K562 (cell line): ENCODE data around the gene NAA38. TPM values are rescaled to one million over a fixed set of nuclear protein-coding genes. Genes with fewer than 3 reads are reported as not detected.

ENCODE experiments used
- ATAC-seq: fragments of 200-7000 bp; cut with Tn5 transposase; 3 replicates; pipeline ENCODE4 v1.9.1; 2020; ENCODE audit warnings: moderate library complexity
- BruUV-seq: library from RNA; stranded (reverse); fragments of 400-500 nt; replicated peaks from 2 replicates; lab custom pipeline; 2021; lab: Mats Ljungman, UMichigan
- CTCF ChIA-PET: fragments of 300-600 bp; formaldehyde crosslinking; extraction: SDS; loops from one replicate; lab custom pipeline; 2021; ENCODE audit warnings: low intra/inter-chr PET ratio; lab: Yijun Ruan, JAX
- POLR2A ChIA-PET: fragments of 300-600, 350-650 bp; sonication (Branson Sonifier 250); formaldehyde crosslinking; extraction: SDS; loops from one replicate; lab custom pipeline; 2021; ENCODE audit warnings: antibody characterized with exemption, inconsistent platforms; lab: Yijun Ruan, JAX
- DNase-seq, 4 experiments: peaks; one replicate each; pipeline versions ENCODE4 v3.0.0 to v3.0.0-alpha.2; 2011 to 2018; ENCODE audit warnings: low spot score in 3 of 4, mixed read lengths in 3 of 4; ENCODE audit errors: extremely low read depth in 1 of 4
- FAIRE-seq: peaks from 2 replicates; lab custom pipeline; 2011; peaks lifted over from hg19 to GRCh38; lab: Jason Lieb, UNC
- H2AFZ ChIP-seq: 2 replicates; pipeline ENCODE4 v1.6.0; 2011; ENCODE audit warnings: low read depth, low read length, control low read depth, inconsistent platforms
- H3K27ac ChIP-seq: fragments of 200-600 bp; 3 replicates; pipeline ENCODE4 v1.8.0; 2011; ENCODE audit warnings: low read depth, mild to moderate bottlenecking, control low read depth, inconsistent platforms, low read length, moderate library complexity, mixed read lengths; ENCODE audit errors: extremely low read depth
- H3K27me3 ChIP-seq, 2 experiments: fragments of 300-600 bp in 1 of 2; 2 replicates in 1 of 2; 3 replicates in 1 of 2; pipeline versions ENCODE4 v1.6.0 to v1.8.0; 2011; ENCODE audit warnings: inconsistent platforms in 2 of 2, low read length in 2 of 2, mild to moderate bottlenecking in 1 of 2, mixed read lengths in 1 of 2, moderate library complexity in 1 of 2; ENCODE audit not compliant: control insufficient read depth in 2 of 2, insufficient read depth in 2 of 2
- H3K36me3 ChIP-seq: fragments of 300-600 bp; 3 replicates; pipeline ENCODE4 v1.8.0; 2011; ENCODE audit warnings: mild to moderate bottlenecking, low read length, inconsistent platforms; ENCODE audit not compliant: control insufficient read depth, insufficient read depth
- H3K4me1 ChIP-seq, 2 experiments: fragments of 200-600 bp in 1 of 2; replicated peaks in 1 of 2; 2 replicates in 1 of 2; 3 replicates in 1 of 2; pipeline versions ENCODE4 v1.5.1 to v1.8.0; 2011; ENCODE audit warnings: inconsistent platforms in 2 of 2, low read length in 2 of 2, mild to moderate bottlenecking in 1 of 2, mixed read lengths in 1 of 2, moderate library complexity in 1 of 2; ENCODE audit not compliant: control insufficient read depth in 2 of 2, insufficient read depth in 2 of 2
- H3K4me2 ChIP-seq: 2 replicates; pipeline ENCODE4 v1.6.1; 2011; ENCODE audit warnings: low read length, control low read depth, inconsistent platforms, mixed read lengths; ENCODE audit not compliant: insufficient read depth
- H3K4me3 ChIP-seq: fragments of 200-600 bp; sonication (generic), shearing (Covaris generic); 2 replicates; pipeline ENCODE4 v1.5.1; 2016; ENCODE audit warnings: control low read depth, inconsistent platforms
- H3K79me2 ChIP-seq: fragments of 200-600 bp; 3 replicates; pipeline ENCODE4 v1.8.0; 2011; ENCODE audit warnings: low read length, inconsistent platforms; ENCODE audit not compliant: control insufficient read depth, insufficient read depth
- H3K9ac ChIP-seq, 2 experiments: 2 replicates each; pipeline versions ENCODE4 v1.6.0 to v1.6.1; 2011; ENCODE audit warnings: low read depth in 2 of 2, low read length in 2 of 2, control low read depth in 1 of 2, inconsistent platforms in 1 of 2, mild to moderate bottlenecking in 1 of 2, mixed read lengths in 1 of 2; ENCODE audit not compliant: insufficient read depth in 1 of 2
- H3K9me1 ChIP-seq: one replicate; pipeline ENCODE4 v1.6.0; 2011; ENCODE audit warnings: inconsistent platforms, mild to moderate bottlenecking, low read length, moderate library complexity; ENCODE audit not compliant: control insufficient read depth, insufficient read depth
- H3K9me3 ChIP-seq: replicated peaks from 2 replicates; pipeline ENCODE4 v1.5.1; 2011; ENCODE audit warnings: low read depth, low read length, inconsistent platforms; ENCODE audit not compliant: control insufficient read depth, insufficient read depth
- H4K20me1 ChIP-seq: replicated peaks from 2 replicates; pipeline ENCODE4 v1.6.1; 2011; ENCODE audit warnings: low read length, inconsistent platforms, mixed read lengths; ENCODE audit not compliant: control insufficient read depth, insufficient read depth
- CEBPB ChIP-seq: fragments of 450-650 bp; IDR thresholded peaks from 2 replicates; pipeline ENCODE4 v1.6.1; 2016; ENCODE audit warnings: missing genetic modification characterization, missing compliant biosample characterization
- CHD2 ChIP-seq: IDR thresholded peaks from 2 replicates; pipeline ENCODE4 v1.6.1; 2011; ENCODE audit warnings: low read depth, low read length
- CREM ChIP-seq: IDR thresholded peaks from 2 replicates; pipeline ENCODE4 v1.6.1; 2014; ENCODE audit warnings: antibody characterized with exemption, low read depth
- E2F8 ChIP-seq: fragments of 450-650 bp; IDR thresholded peaks from 2 replicates; pipeline ENCODE4 v1.7.1; 2018; ENCODE audit warnings: mild to moderate bottlenecking, low read depth; ENCODE audit not compliant: partially characterized antibody
- FOXJ2 ChIP-seq: fragments of 200-800 bp; sonication (Bioruptor generic); IDR thresholded peaks from 2 replicates; pipeline ENCODE4 v1.6.1; 2016; ENCODE audit warnings: missing genetic modification characterization, missing compliant biosample characterization
- FOXJ3 ChIP-seq: sonication (generic); formaldehyde crosslinking; IDR thresholded peaks from 2 replicates; pipeline ENCODE4 v1.4.0; 2020; ENCODE audit warnings: mild to moderate bottlenecking, missing genetic modification reagents
- HINFP ChIP-seq: fragments of 450-650 bp; conservative IDR thresholded peaks from 2 replicates; pipeline ENCODE4 v1.6.1; 2016; ENCODE audit warnings: missing genetic modification characterization, low read depth, mild to moderate bottlenecking, control low read depth, missing compliant biosample characterization
- HIVEP1 ChIP-seq: fragments of 250-450 bp; sonication (Bioruptor Pico); IDR thresholded peaks from 2 replicates; pipeline ENCODE4 v1.4.0; 2020; ENCODE audit warnings: mild to moderate bottlenecking
- JUND ChIP-seq, 2 experiments: IDR thresholded peaks; 2 replicates in 1 of 2; 3 replicates in 1 of 2; pipeline ENCODE4 v1.6.1; 2011; ENCODE audit warnings: borderline replicate concordance in 2 of 2, low read depth in 2 of 2, low read length in 2 of 2, improper control_type of control experiment in 1 of 2, missing biosample characterization in 1 of 2, missing genetic modification characterization in 1 of 2, missing genetic modification reagents in 1 of 2
- NRF1 ChIP-seq, 2 experiments: fragments of 450-650 bp; IDR thresholded peaks in 1 of 2; conservative IDR thresholded peaks in 1 of 2; 2 replicates each; pipeline ENCODE4 v1.6.1; 2014; ENCODE audit warnings: mild to moderate bottlenecking in 2 of 2
- PHB ChIP-seq: fragments of 250-450 bp; sonication (Bioruptor Pico); IDR thresholded peaks from 2 replicates; pipeline ENCODE4 v1.5.0; 2021
- POLR2A ChIP-seq: fragments of 450-650 bp; conservative IDR thresholded peaks from 2 replicates; pipeline ENCODE4 v1.6.1; 2016
- RBBP5 ChIP-seq: fragments of 200-600 bp; sonication (generic); IDR thresholded peaks from 2 replicates; pipeline ENCODE4 v1.6.1; 2012; ENCODE audit warnings: borderline replicate concordance, mild to moderate bottlenecking, low read length, control low read depth, inconsistent platforms; ENCODE audit not compliant: insufficient read depth, poor library complexity, severe bottlenecking
- RBFOX2 ChIP-seq: fragments of 200-400 bp; formaldehyde crosslinking; IDR thresholded peaks from 2 replicates; pipeline ENCODE4 v1.6.1; 2017; ENCODE audit warnings: low read depth, mild to moderate bottlenecking, low read length, moderate library complexity
- ZBTB7A ChIP-seq: IDR thresholded peaks from 2 replicates; pipeline ENCODE4 v1.6.1; 2011; ENCODE audit warnings: low read depth, mild to moderate bottlenecking, low read length, moderate library complexity, borderline replicate concordance; ENCODE audit not compliant: control insufficient read depth
- ZFP30 ChIP-seq: fragments of 250-450 bp; sonication (Bioruptor Pico); IDR thresholded peaks from 2 replicates; pipeline ENCODE4 v1.8.0; 2022; ENCODE audit warnings: moderate library complexity, mild to moderate bottlenecking, inconsistent platforms, borderline replicate concordance
- ZNF133 ChIP-seq: fragments of 250-450 bp; sonication (Bioruptor Pico); IDR thresholded peaks from 2 replicates; pipeline ENCODE4 v1.4.0; 2020; ENCODE audit warnings: mild to moderate bottlenecking
- ZNF384 ChIP-seq: IDR thresholded peaks from 2 replicates; pipeline ENCODE4 v1.6.1; 2012; ENCODE audit warnings: low read depth, low read length, improper control_type of control experiment
- WGBS: fragments of 100-300 bp; shearing (Covaris generic); methylation state at CpG from one replicate; pipeline ENCODE4 v1.1.6; 2016; ENCODE audit warnings: low coverage, mixed read lengths; ENCODE audit not compliant: insufficient coverage; ENCODE audit errors: missing lambda C conversion rate; 5-methylcytosine and 5-hydroxymethylcytosine counted together
- in situ Hi-C: fragments of 300-500 bp; cut with MboI; formaldehyde crosslinking; loops from 4 replicates; pipeline ENCODE4 v1.15.0; 2018; ENCODE audit warnings: inconsistent platforms, mixed read lengths
- intact Hi-C: fragments of 100-400 bp; cut with micrococcal nuclease; formaldehyde crosslinking; loops from 2 replicates; pipeline ENCODE4 v1.14.2; 2022
- polyA plus RNA-seq, 8 experiments: library from polyadenylated mRNA; depleted of rRNA in 4 of 8; stranded (reverse) in 5 of 8; unstranded in 3 of 8; fragments of >200 nt; fragmentation: Nextera tagmentation in 2 of 8; fragmentation: Illumina TruSeq in 1 of 8; extraction: Ambion mirVana in 2 of 8; extraction: Trizol in 1 of 8; gene quantifications; 2 replicates each; pipeline versions ENCODE4 v1.2.1 to v1.2.3, GENCODE V29; 2011 to 2014; ENCODE audit warnings: inconsistent platforms in 1 of 8, missing spikeins in 1 of 8
- total RNA-seq, 7 experiments: library from RNA; depleted of rRNA in 6 of 7; stranded (reverse); fragments of >200 nt in 6 of 7; fragmentation: Illumina TruSeq in 2 of 7; extraction: Trizol in 2 of 7; gene quantifications; 2 replicates each; pipeline versions ENCODE4 v1.2.1 to v1.2.3, GENCODE V29; 2011 to 2021; ENCODE audit warnings: low replicate concordance in 1 of 7

The NAA38 gene
- total and polyA plus RNA-seq, 9 of the 15 experiments (the other 6 are each of a cell fraction or from before 2014, with no cell fraction given) = 16.4 to 99.8 (median 57.3) TPM

- Histone ChIP-seq H3K36me3 (peaks cover 44% of the 10 kb centered on the region; the same call in 2 of the 3 replicates), H3K9ac (peak overlapping the region; percentile 97), H3K79me2 (peaks cover 50% of the 10 kb centered on the region), H3K9me1 (peaks cover 3% of the 10 kb centered on the region), H3K27ac (peak overlapping the region; percentile 99), H4K20me1 (peaks cover 4% of the 10 kb centered on the region), H3K9me3 (no peaks in the 10 kb centered on the region), H3K27me3 (no peaks in the 10 kb centered on the region), H2AFZ (peak overlapping the region; percentile 63), H3K4me2 (peak overlapping the region; percentile 92), H3K4me3 (peak overlapping the region; percentile 76), H3K4me1 (peaks cover 18 to 45% of the 10 kb centered on the region in 2 experiments; a peak in 4 of 5 replicates)
- under 1% methylated on average over 43 of the region's 71 CpGs for WGBS
- intact Hi-C loops = no loop called here
- in situ Hi-C loops = no loop called here
- peak; percentile 97 for FAIRE-seq
- no TSS peak for BruUV-seq
- CTCF ChIA-PET = no interaction called here
- POLR2A ChIA-PET = interaction anchor here (0.6 to 1.3 kb wide), 5 partner anchors 8 to 101 kb away, joined by 3 to 14 read pairs (median 4); partner anchors contain the start of genes CYB5D1 and NAA38
- DNase-seq = peak; percentile 75 to 92 (median 84)
- ATAC-seq = peak; percentile 81
- no peak for TF ChIP-seq ZNF133 (CRISPR knock-in tag)
- TF ChIP-seq E2F8 = no peak
- TF ChIP-seq HINFP = no peak
- TF ChIP-seq CEBPB (tag) = no peak
- no peak for TF ChIP-seq RBBP5
- peak; percentile 97 for TF ChIP-seq ZBTB7A
- TF ChIP-seq ZFP30 (CRISPR knock-in tag) = no peak
- peak; percentile 79 for TF ChIP-seq POLR2A
- 0 out of 2 replicates have a peak, but pooled peaks have one; percentile 23 for TF ChIP-seq JUND (IDR thresholded peaks at IDR 0.05; ENCODE audit: borderline replicate concordance, low read depth, low read length)
- TF ChIP-seq JUND (tag; IDR thresholded peaks at IDR 0.05; ENCODE audit: borderline replicate concordance, low read depth, low read length) = no peak
- TF ChIP-seq CHD2 = peak; percentile 71
- no peak for TF ChIP-seq FOXJ3 (CRISPR knock-in tag)
- no peak for TF ChIP-seq ZNF384
- TF ChIP-seq NRF1 (conservative IDR thresholded peaks at IDR 0.05 in 1 of 2, IDR thresholded peaks at IDR 0.05 in 1 of 2) = peak; percentile 38 to 51; a peak in 3 of 4 replicates
- TF ChIP-seq HIVEP1 (CRISPR knock-in tag) = no peak
- no peak for TF ChIP-seq FOXJ2 (tag)
- no peak for TF ChIP-seq PHB (CRISPR knock-in tag)
- TF ChIP-seq CREM = peak; percentile 77
- peak; percentile 82 for TF ChIP-seq RBFOX2
These were observed 12.8 kb downstream of the NAA38 start for GRCh38 chr17:7844292-7845154.
